HepG2 (cell line): ENCODE results near the gene AJUBA. TPM values are rescaled to one million over a fixed set of nuclear protein-coding genes. Genes with fewer than 3 reads are reported as not detected.

Source experiments
- ARID4A ChIP-seq: sonication (generic); formaldehyde crosslinking; IDR thresholded peaks from 2 replicates; pipeline ENCODE4 v1.5.0; 2020; ENCODE audit warnings: mild to moderate bottlenecking, missing genetic modification reagents, borderline replicate concordance
- BCL6 ChIP-seq: IDR thresholded peaks from 2 replicates; pipeline ENCODE4 v1.6.1; 2016; ENCODE audit warnings: missing genetic modification reagents, missing compliant biosample characterization
- DBP ChIP-seq: sonication (generic); formaldehyde crosslinking; IDR thresholded peaks from 2 replicates; pipeline ENCODE4 v1.4.0; 2020; ENCODE audit warnings: missing genetic modification reagents; ENCODE audit errors: not compliant biosample characterization
- MAFK ChIP-seq, 2 experiments: IDR thresholded peaks in 1 of 2; conservative IDR thresholded peaks in 1 of 2; 2 replicates each; pipeline ENCODE4 v1.6.1; 2011; ENCODE audit warnings: improper control_type of control experiment in 2 of 2, low read length in 2 of 2
- MAZ ChIP-seq, 2 experiments: sonication (generic) in 1 of 2; formaldehyde crosslinking in 1 of 2; IDR thresholded peaks; 2 replicates each; pipeline versions ENCODE4 v1.5.0 to v1.6.1; 2012 to 2020; ENCODE audit warnings: low read depth in 2 of 2, mild to moderate bottlenecking in 2 of 2, borderline replicate concordance in 1 of 2, improper control_type of control experiment in 1 of 2, low read length in 1 of 2, missing genetic modification reagents in 1 of 2, moderate library complexity in 1 of 2
- ZNF281 ChIP-seq: sonication (generic); formaldehyde crosslinking; IDR thresholded peaks from 2 replicates; pipeline ENCODE4 v1.4.0; 2020; ENCODE audit warnings: missing genetic modification reagents, borderline replicate concordance
- ZNF382 ChIP-seq: sonication (generic); formaldehyde crosslinking; IDR thresholded peaks from 2 replicates; pipeline ENCODE4 v1.5.0; 2020; ENCODE audit warnings: missing genetic modification reagents, mild to moderate bottlenecking, borderline replicate concordance
- ZNF772 ChIP-seq: sonication (generic); formaldehyde crosslinking; IDR thresholded peaks from 2 replicates; pipeline ENCODE4 v1.5.0; 2020; ENCODE audit warnings: mild to moderate bottlenecking, missing genetic modification reagents
- ZNF841 ChIP-seq: sonication (generic); formaldehyde crosslinking; IDR thresholded peaks from 2 replicates; pipeline ENCODE4 v1.8.1; 2023; ENCODE audit warnings: missing genetic modification reagents, borderline replicate concordance
- polyA plus RNA-seq, 8 experiments: library from polyadenylated mRNA; depleted of rRNA in 3 of 8; stranded (reverse) in 7 of 8; unstranded in 1 of 8; fragments of >200 nt; fragmentation: Illumina TruSeq in 4 of 8; extraction: Trizol in 4 of 8; gene quantifications; 2 replicates each; pipeline versions ENCODE4 v1.2.1 to v1.2.3, GENCODE V29; 2011 to 2016; ENCODE audit warnings: low read depth in 4 of 8, missing spikeins in 1 of 8, mixed read lengths in 1 of 8; ENCODE audit not compliant: insufficient read depth in 1 of 8
- total RNA-seq, 5 experiments: library from RNA; depleted of rRNA; stranded (reverse); fragments of >200 nt; fragmentation: Illumina TruSeq; extraction: Trizol; gene quantifications; 2 replicates each; pipeline ENCODE4 v1.2.3, GENCODE V29; 2016; ENCODE audit warnings: low read depth in 1 of 5
- TF ChIP-seq, protein P1 (sequence below): IDR thresholded peaks from 2 replicates; pipeline ENCODE4 v1.6.1; 2016; ENCODE audit warnings: low read depth, borderline replicate concordance
- TF ChIP-seq, protein P2 (sequence below): conservative IDR thresholded peaks from 2 replicates; pipeline ENCODE4 v1.6.1; 2018; ENCODE audit warnings: missing genetic modification reagents
- TF ChIP-seq, protein P3 (sequence below): IDR thresholded peaks from 2 replicates; pipeline ENCODE4 v1.6.1; 2016; ENCODE audit warnings: missing compliant biosample characterization, missing genetic modification reagents, borderline replicate concordance
- TF ChIP-seq, protein P4 (sequence below): sonication (generic); formaldehyde crosslinking; IDR thresholded peaks from 2 replicates; pipeline ENCODE4 v1.5.0; 2020; ENCODE audit warnings: missing genetic modification reagents, mild to moderate bottlenecking, borderline replicate concordance
- TF ChIP-seq, protein P5 (sequence below): sonication (generic); formaldehyde crosslinking; IDR thresholded peaks from 2 replicates; pipeline ENCODE4 v1.8.1; 2023; ENCODE audit warnings: mild to moderate bottlenecking, missing genetic modification reagents

Gene AJUBA
- total and polyA plus RNA-seq, 2 of the 13 experiments (the other 11 are each of a cell fraction or from before 2014, with no cell fraction given) = 157 to 241 TPM

GRCh38 chr14:22986508-22987054 is 4.2 kb upstream of the AJUBA start (continued):
- TF ChIP-seq, protein P1, sequence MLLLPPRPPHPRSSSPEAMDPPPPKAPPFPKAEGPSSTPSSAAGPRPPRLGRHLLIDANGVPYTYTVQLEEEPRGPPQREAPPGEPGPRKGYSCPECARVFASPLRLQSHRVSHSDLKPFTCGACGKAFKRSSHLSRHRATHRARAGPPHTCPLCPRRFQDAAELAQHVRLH = peak; percentile 88; the same call in 1 of the 2 replicates
- TF ChIP-seq ZNF382 (no peak), MAZ (IDR thresholded peaks at IDR 0.05; ENCODE audit: borderline replicate concordance, low read depth, low read length) (no peak), MAZ (CRISPR knock-in tag; IDR thresholded peaks at IDR 0.05; ENCODE audit: low read depth) (no peak), ZNF281 (0 out of 2 replicates have a peak, but pooled peaks have one; percentile 6), ZNF772 (CRISPR knock-in tag) (peak; percentile 49; the same call in 1 of the 2 replicates), BCL6 (peak; percentile 55; the same call in 1 of the 2 replicates), ZNF841 (no peak), ARID4A (no peak), DBP (CRISPR knock-in tag) (no peak), MAFK (conservative IDR thresholded peaks at IDR 0.05 in 1 of 2, IDR thresholded peaks at IDR 0.05 in 1 of 2; ENCODE audit: low read length in 2 of 2) (no peak)
- TF ChIP-seq, protein P2, sequence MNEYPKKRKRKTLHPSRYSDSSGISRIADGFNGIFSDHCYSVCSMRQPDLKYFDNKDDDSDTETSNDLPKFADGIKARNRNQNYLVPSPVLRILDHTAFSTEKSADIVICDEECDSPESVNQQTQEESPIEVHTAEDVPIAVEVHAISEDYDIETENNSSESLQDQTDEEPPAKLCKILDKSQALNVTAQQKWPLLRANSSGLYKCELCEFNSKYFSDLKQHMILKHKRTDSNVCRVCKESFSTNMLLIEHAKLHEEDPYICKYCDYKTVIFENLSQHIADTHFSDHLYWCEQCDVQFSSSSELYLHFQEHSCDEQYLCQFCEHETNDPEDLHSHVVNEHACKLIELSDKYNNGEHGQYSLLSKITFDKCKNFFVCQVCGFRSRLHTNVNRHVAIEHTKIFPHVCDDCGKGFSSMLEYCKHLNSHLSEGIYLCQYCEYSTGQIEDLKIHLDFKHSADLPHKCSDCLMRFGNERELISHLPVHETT (CRISPR knock-in tag) = no peak
- TF ChIP-seq, protein P3, sequence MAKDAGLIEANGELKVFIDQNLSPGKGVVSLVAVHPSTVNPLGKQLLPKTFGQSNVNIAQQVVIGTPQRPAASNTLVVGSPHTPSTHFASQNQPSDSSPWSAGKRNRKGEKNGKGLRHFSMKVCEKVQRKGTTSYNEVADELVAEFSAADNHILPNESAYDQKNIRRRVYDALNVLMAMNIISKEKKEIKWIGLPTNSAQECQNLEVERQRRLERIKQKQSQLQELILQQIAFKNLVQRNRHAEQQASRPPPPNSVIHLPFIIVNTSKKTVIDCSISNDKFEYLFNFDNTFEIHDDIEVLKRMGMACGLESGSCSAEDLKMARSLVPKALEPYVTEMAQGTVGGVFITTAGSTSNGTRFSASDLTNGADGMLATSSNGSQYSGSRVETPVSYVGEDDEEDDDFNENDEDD = 0 out of 2 replicates have a peak, but pooled peaks have one; percentile 28
- TF ChIP-seq, protein P4, sequence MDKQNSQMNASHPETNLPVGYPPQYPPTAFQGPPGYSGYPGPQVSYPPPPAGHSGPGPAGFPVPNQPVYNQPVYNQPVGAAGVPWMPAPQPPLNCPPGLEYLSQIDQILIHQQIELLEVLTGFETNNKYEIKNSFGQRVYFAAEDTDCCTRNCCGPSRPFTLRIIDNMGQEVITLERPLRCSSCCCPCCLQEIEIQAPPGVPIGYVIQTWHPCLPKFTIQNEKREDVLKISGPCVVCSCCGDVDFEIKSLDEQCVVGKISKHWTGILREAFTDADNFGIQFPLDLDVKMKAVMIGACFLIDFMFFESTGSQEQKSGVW = no peak
- TF ChIP-seq, protein P5, sequence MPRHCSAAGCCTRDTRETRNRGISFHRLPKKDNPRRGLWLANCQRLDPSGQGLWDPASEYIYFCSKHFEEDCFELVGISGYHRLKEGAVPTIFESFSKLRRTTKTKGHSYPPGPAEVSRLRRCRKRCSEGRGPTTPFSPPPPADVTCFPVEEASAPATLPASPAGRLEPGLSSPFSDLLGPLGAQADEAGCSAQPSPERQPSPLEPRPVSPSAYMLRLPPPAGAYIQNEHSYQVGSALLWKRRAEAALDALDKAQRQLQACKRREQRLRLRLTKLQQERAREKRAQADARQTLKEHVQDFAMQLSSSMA = no peak; the same call in 1 of the 2 replicates
